Aorta (tissue), 5 donors: Measurements from ENCODE around the gene BAX. TPM values are rescaled to one million over a fixed set of nuclear protein-coding genes. Genes with fewer than 3 reads are reported as not detected.
"Not testable (repeated sequence)": the region's sequence is repeated elsewhere in the genome, so short reads cannot be mapped to it uniquely, and the experiment has no call there.

ENCODE experiments used
- ATAC-seq: fragments of 200-7000 bp; cut with Tn5 transposase; one replicate; pipeline ENCODE4 v1.9.1; 2022; ENCODE audit warnings: moderate library complexity; ENCODE audit not compliant: low FRiP score
- DNase-seq, 2 donors: peaks; one replicate each; pipeline ENCODE4 v3.0.0-alpha.2; 2020
- H3K27ac ChIP-seq, 2 donors: one replicate each; pipeline ENCODE4 v1.5.1; 2013; ENCODE audit warnings: low read length in 2 of 2, mild to moderate bottlenecking in 2 of 2, moderate library complexity in 2 of 2, control low read depth in 1 of 2, inconsistent platforms in 1 of 2, low read depth in 1 of 2
- H3K27me3 ChIP-seq, 2 donors: one replicate each; pipeline ENCODE4 v1.6.1; 2013; ENCODE audit warnings: control low read depth in 1 of 2, low read length in 1 of 2, mild to moderate bottlenecking in 1 of 2, moderate library complexity in 1 of 2; ENCODE audit not compliant: insufficient read depth in 2 of 2, control insufficient read depth in 1 of 2
- H3K36me3 ChIP-seq, 2 donors: one replicate each; pipeline ENCODE4 v1.6.1; 2013; ENCODE audit warnings: control low read depth in 1 of 2, low read length in 1 of 2, mild to moderate bottlenecking in 1 of 2; ENCODE audit not compliant: insufficient read depth in 2 of 2, control insufficient read depth in 1 of 2
- H3K4me1 ChIP-seq, 2 donors: one replicate each; pipeline ENCODE4 v1.6.1; 2013; ENCODE audit warnings: low read length in 2 of 2, control low read depth in 1 of 2, mild to moderate bottlenecking in 1 of 2, moderate library complexity in 1 of 2; ENCODE audit not compliant: insufficient read depth in 2 of 2, control insufficient read depth in 1 of 2
- H3K4me3 ChIP-seq, 2 donors: one replicate each; pipeline ENCODE4 v1.5.1; 2013; ENCODE audit warnings: low read length in 2 of 2, control low read depth in 1 of 2, mild to moderate bottlenecking in 1 of 2
- H3K9me3 ChIP-seq: one replicate; pipeline ENCODE4 v1.6.1; 2013; ENCODE audit warnings: mild to moderate bottlenecking, low read length; ENCODE audit not compliant: control insufficient read depth
- WGBS, 2 donors: extraction: QIAGEN DNeasy Blood & Tissue Kit; methylation state at CpG; one replicate each; pipeline ENCODE4 v1.1.7; 2013; 5-methylcytosine and 5-hydroxymethylcytosine counted together
- intact Hi-C, 2 donors: fragments of 100-400 bp; cut with DNase I; formaldehyde crosslinking; loops; one replicate each; pipeline versions ENCODE4 v1.14.2 to v1.15.0; 2022
- long read RNA-seq, 2 donors: library from polyadenylated mRNA; unstranded; transcript quantifications; one replicate each; pipeline ENCODE4 v2.0.0, GENCODE V29; 2020 to 2021
- polyA plus RNA-seq, 2 donors: library from polyadenylated mRNA; stranded (reverse); fragments of 200-250 nt; gene quantifications; one replicate each; pipeline ENCODE4 v1.2.3, GENCODE V29; 2013
- total RNA-seq, 2 donors: library from RNA; stranded (reverse); fragmentation: NEBNext Ultra II Directional; extraction: Animal tissue kit (Norgen Biotek cat#: 25700); gene quantifications; one replicate each; pipeline ENCODE4 v1.2.1, GENCODE V29; 2021
- donor health status: healthy with polysubstance abuse.
- donor health status: Bipolar disorder and iron deficiency.
- donor health status: DM: no; HTN: no; CAD: no.
- donor health status: DM: no; HTN: no; CAD: no.
- donor health status: DM: yes; HTN: yes; CAD: no.

BAX gene
- 10 to 100 TPM; 69.6 to 79.9 TPM for total RNA-seq
- polyA plus RNA-seq, result 10 to 100 TPM; 81.4 to 83.9 TPM
- long read RNA-seq, donor 1, partial matches to known transcripts, result 1 of 4 reads
- long read RNA-seq, donor 1, other reads (novel, unspliced or antisense), result 2 of 4 reads
- long read RNA-seq, donor 2, partial matches to known transcripts, result 3 of 8 reads
- long read RNA-seq, donor 2, other reads (novel, unspliced or antisense), result 1 of 8 reads

DNA sequence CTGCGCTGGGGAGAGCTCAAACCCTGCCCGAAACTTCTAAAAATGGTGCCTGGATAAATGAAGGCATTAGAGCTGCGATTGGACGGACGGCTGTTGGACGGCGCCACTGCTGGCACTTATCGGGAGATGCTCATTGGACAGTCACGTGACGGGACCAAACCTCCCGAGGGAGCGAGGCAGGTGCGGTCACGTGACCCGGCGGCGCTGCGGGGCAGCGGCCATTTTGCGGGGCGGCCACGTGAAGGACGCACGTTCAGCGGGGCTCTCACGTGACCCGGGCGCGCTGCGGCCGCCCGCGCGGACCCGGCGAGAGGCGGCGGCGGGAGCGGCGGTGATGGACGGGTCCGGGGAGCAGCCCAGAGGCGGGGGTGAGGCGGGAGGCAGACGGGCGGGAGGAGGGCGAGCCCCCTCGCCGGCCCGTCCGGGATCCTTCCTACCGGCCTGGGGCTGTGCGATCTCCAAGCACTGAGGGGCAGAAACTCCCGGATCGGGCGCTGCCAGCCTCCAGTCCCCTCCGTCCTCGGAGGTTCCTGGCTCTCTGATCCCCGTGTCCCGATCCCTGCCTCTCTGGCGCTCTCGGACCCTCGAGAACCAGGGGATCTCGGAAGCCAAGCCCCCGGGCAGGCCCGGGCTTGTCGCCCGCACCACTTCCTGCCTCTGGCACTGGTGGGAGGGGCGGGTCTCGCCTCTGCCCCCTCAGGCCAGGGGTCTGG, at the start of gene BAX:
TSS of gene BAX (plus strand) at position 281 of the 713 bp plus-strand sequence. CDS start at position 335, 54 bp downstream.
- Histone ChIP-seq H3K9me3 (no peaks in the 10 kb centered on the region), H3K4me3 (peak within 1 kb of the TSS; percentile 73 to 77), H3K36me3 (no peaks in the 10 kb centered on the region), H3K4me1 (peaks cover 0 to 1% of the 10 kb centered on the region in 2 donors), H3K27ac (peak within 1 kb of the TSS; percentile 82 to 91), H3K27me3 (no peaks in the 10 kb centered on the region)
- DNase-seq (peak; percentile 97 to 99), ATAC-seq (peak; percentile 96)
- WGBS, 2 donors, result 1% methylated on average over 55 to 71 of the region's 71 CpGs
- intact Hi-C loops, result loop anchor here in 1 of 2 donors (2.0 kb wide), 1 partner anchor 54 kb away; the partner anchor contains the start of gene NUCB1

DNA sequence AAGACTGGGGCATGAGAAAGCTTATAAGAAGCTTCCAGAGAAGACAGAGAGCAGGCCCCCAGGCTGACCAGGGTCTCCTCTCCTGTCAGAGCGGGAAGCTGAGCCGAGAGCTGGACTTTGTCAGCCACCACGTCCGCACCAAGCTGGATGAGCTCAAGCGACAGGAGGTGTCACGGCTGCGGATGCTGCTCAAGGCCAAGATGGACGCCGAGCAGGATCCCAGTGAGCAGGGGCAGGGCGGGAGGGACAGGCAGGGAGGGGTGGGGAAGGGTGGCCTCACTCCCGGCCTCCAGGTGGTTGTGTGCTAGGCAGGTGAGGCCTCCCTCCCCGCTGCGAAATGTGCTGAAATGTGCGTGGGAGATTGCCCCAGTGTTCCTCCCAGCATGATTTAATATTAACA, 49.0 kb upstream of the BAX start:
- intact Hi-C loops, result no loop called here
- WGBS, 2 donors, result 93 to 95% methylated on average over 14 of the region's 14 CpGs
- H3K4me3 ChIP-seq, result no peak overlapping the region
- H3K9me3 ChIP-seq, result no peaks in the 10 kb centered on the region
- H3K27me3 ChIP-seq, result no peaks in the 10 kb centered on the region
- ATAC-seq (no peak), DNase-seq (no peak)
- H3K27ac ChIP-seq, result no peak overlapping the region
- H3K36me3 ChIP-seq, result peaks cover 2 to 7% of the 10 kb centered on the region in 2 donors
- H3K4me1 ChIP-seq, result peaks cover 0 to 1% of the 10 kb centered on the region in 2 donors

GRCh38 chr19:48906324-48906723, 48.4 kb upstream of the BAX start:
- no peak overlapping the region for H3K4me3 ChIP-seq
- intact Hi-C loops, result no loop called here
- H3K27ac ChIP-seq, result no peak overlapping the region

GRCh38 chr19:48907671-48908070, 47.0 kb upstream of the BAX start:
- peaks cover 5 to 11% of the 10 kb centered on the region in 2 donors for H3K36me3 ChIP-seq
- intact Hi-C loops, result no loop called here
- H3K9me3 ChIP-seq, result no peaks in the 10 kb centered on the region
- no peak overlapping the region for H3K27ac ChIP-seq
- no peaks in the 10 kb centered on the region for H3K27me3 ChIP-seq
- no peak for DNase-seq
- peaks cover 0 to under 1% of the 10 kb centered on the region in 2 donors for H3K4me1 ChIP-seq
- H3K4me3 ChIP-seq, result no peak overlapping the region
- no peak for ATAC-seq
- WGBS, 2 donors, result 89 to 91% methylated on average over 14 of the region's 14 CpGs

More at GRCh38 chr19:48906324-48906723, 48.4 kb upstream of the BAX start:
- 96 to 97% methylated on average over 10 of the region's 10 CpGs for WGBS, 2 donors
- H3K36me3 ChIP-seq, result peaks cover 2 to 10% of the 10 kb centered on the region in 2 donors
- H3K9me3 ChIP-seq, result no peaks in the 10 kb centered on the region
- ATAC-seq (no peak), DNase-seq (no peak)
- peaks cover 0 to 1% of the 10 kb centered on the region in 2 donors for H3K4me1 ChIP-seq
- no peaks in the 10 kb centered on the region for H3K27me3 ChIP-seq

DNA sequence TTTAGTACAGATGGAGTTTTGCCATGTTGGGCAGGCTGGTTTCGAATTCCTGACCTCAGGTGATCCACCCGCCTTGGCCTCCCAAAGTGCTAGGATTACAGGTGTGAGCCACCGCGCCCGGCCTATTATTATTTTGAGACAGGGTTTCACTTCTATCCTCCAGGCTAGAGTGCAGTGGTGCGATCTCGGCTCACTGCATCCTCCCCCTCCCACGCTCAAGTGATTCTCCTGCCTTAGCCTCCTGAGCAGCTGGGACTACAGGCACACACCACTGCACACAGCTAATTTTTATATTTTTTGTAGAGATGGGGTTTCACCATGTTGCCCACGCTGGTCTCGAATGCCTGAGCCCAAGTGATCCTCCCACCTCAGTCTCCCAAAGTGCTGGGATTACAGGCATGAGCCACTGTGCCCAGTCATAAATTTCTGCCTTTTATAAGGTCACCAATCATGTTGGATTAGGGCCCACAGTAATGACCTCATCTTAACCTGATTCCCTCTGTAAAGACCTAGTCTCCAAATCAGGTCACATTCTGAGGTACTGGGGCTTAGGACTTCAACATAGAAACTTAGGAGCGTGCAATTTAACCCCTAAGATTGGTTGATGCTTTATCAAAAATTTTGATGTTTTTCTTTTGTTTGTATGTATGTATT, 45.1 kb upstream of the BAX start:
- WGBS, 2 donors, result 96 to 97% methylated on average over 11 of the region's 11 CpGs
- H3K36me3 ChIP-seq, result peaks cover 12% of the 10 kb centered on the region in 2 donors
- DNase-seq, intact Hi-C loops, H3K4me3 ChIP-seq, H3K4me1 ChIP-seq, ATAC-seq, H3K27me3 ChIP-seq, H3K27ac ChIP-seq, H3K9me3 ChIP-seq: not testable (repeated sequence)

DNA sequence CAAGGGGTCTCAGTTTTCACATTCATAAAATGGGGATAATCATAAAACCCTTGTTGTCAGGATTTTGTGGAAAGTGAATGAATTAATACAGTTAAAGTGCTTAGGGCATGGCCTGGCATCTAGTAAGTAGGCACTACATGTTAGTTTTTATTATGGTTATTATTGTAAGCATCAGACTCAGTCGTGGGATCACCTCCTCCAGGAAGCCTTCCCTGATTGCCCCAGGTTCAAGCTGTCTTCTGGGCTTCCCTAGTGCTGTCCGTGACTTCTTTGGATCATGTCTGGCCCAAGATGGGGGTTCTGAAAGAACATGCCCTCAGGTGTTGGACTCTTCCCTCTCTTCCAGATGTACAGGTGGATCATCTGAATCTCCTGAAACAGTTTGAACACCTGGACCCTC, 43.9 kb upstream of the BAX start:
- DNase-seq, result no peak
- Histone ChIP-seq H3K27me3 (no peaks in the 10 kb centered on the region), H3K36me3 (peaks cover 12% of the 10 kb centered on the region in 2 donors), H3K9me3 (no peaks in the 10 kb centered on the region), H3K4me3 (no peak overlapping the region), H3K4me1 (no peaks in the 10 kb centered on the region), H3K27ac (no peak overlapping the region)
- no peak for ATAC-seq
- intact Hi-C loops, result no loop called here
- WGBS, 2 donors, result 81 to 88% methylated on average over 2 of the region's 2 CpGs

DNA sequence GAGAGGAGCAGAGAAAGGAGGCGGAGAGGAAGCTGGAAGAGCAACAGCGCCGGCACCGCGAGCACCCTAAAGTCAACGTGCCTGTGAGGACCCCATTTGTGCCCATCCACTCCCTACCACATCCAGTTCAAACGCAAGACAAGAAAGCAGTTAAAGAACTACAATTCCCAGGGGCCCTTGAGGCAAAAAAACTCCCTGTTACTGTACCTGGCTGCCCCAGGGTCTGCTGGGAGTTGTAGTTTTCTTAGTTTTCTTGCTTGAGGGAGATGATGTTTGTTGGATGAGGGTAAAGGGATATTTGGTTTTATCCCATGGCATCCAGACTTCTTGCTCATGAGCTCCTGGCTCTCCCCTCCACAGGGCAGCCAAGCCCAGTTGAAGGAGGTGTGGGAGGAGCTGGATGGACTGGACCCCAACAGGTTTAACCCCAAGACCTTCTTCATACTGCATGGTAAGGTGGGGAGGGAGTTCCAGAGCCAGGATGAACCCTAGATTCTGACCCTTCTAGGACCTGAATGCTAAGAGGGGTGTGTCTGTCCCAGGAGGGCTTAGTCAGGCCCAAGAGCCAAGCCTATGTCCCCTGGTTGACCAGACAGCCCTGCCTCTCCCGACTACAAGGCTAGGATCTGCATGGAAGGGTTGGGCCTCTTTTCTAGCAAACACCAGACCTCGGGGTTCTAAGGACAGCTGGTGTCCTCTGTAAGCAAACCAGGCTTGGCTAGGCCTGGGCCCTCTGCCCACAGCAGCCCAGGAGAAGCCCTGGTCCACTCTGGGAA, 41.4 kb upstream of the BAX start:
- Histone ChIP-seq H3K27me3 (no peaks in the 10 kb centered on the region), H3K36me3 (peaks cover 10 to 11% of the 10 kb centered on the region in 2 donors), H3K9me3 (no peaks in the 10 kb centered on the region), H3K27ac (no peak overlapping the region), H3K4me1 (no peaks in the 10 kb centered on the region), H3K4me3 (no peak overlapping the region)
- 89 to 93% methylated on average over 9 of the region's 9 CpGs for WGBS, 2 donors
- DNase-seq (no peak), ATAC-seq (no peak)
- intact Hi-C loops, result no loop called here

DNA sequence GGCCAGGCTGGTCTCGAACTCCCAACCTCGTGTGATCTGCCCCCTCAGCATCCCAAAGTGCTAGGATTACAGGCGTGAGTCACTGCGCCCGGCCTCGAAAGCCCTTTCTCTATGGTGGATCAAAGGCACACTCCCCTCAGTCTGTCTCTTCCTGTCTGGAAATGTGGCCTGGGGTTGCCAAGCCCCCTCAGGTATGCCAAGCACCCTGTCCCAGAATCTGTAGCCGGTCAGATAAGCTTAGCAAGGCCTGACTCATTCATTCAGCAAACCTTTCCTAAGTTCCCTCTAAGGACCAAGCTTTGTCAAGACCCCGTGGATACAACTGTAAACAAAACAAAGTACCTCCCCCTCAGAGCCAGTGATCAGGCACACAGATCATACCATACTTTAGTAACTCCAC, 40.5 kb upstream of the BAX start:
- no peak overlapping the region for H3K27ac ChIP-seq
- H3K4me3 ChIP-seq, result no peak overlapping the region
- ATAC-seq (no peak), DNase-seq (no peak)
- no peaks in the 10 kb centered on the region for H3K9me3 ChIP-seq
- no peaks in the 10 kb centered on the region for H3K4me1 ChIP-seq
- intact Hi-C loops, result no loop called here
- no peaks in the 10 kb centered on the region for H3K27me3 ChIP-seq
- WGBS, 2 donors, result 94% methylated on average over 8 of the region's 8 CpGs
- H3K36me3 ChIP-seq, result peaks cover 6 to 10% of the 10 kb centered on the region in 2 donors
